Measurements from ENCODE around the gene SH3TC1.

SH3TC1 gene

DNA sequence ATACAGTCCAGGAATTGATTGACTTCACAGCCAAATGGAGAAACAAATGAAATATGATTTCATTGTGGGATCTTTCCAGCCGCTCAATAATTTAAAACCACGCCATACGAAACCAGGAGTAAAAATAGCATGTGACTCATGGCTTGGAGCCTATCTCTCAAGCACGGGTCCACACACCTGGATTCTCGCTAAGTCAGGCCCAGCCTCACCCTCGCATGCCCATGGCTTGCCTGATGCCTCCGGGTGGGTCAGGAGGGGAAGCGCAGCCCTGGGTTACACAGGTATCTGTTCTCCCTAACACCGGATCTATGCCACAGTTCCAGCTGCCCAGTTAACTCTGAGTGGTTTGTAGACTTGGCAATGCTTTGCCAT, 34.9 kb upstream of the SH3TC1 start:
- no peak for DNase-seq (ENCODE audit: low spot score)

DNA sequence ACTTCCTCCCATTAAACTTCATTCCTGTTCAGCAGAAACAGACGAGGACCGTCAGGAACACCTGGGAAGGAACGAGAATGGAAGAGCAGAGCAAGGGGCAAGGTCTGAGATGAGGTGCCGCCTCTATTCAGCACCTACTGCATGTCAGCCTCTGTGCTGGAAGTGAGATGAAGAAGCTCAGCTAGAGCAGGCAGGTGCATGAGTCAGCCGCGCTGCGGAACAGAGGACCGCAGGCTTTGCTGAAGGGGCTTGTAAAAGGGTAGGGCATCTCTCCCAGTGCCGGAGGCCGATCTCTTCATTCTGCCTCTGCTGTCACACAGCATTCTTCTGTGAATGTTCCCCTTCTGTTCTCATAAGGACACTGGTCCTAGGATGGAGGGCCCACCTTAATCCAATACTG, 34.4 kb upstream of the SH3TC1 start:
- no peak for DNase-seq (ENCODE audit: low spot score)

DNA sequence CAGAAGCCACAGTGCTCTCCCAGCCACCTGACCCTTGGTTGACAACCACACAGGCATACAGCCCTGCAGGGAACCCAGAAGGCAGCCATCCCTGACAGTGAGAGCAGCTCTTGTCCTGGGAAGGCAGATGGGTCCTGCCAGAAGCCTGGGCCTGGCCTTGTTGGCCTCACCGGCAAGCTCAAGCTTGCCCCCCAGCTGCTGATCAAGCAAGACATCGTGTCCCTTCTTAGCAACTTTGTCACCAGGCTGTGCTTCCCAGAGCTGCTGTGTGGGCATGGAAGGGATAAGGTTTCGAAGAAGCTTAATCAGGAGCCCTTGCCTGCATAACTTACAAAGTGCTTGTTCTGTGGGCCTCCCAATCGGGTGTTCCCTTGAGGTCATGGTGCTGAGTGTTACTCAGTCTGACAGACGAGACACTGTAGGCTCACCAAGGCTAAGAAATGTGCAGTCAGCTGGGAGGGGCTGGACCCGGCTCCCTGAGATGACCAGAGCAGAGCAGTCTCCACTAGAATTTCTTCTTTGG, 33.7 kb upstream of the SH3TC1 start:
- DNase-seq (ENCODE audit: low spot score) = no peak

DNA sequence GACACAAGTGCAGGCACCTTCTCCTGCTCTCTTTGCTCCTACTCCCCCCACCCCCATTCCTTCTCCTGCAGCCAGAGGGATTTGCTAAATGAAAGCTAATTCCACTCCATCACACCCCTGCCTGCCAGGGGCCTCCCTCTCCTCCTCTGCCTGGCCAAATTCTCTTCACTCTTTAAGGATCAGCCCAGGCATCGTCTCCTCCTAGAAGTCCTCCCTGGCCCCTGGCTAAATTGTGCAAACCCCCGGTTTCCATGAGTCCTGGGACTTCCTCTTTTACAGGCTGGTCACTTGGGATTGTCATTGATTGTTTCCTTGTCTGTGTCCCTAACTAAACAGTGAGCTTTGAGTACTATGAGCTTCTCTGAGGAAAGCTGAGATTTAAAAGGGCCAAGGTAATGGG, 31.8 kb upstream of the SH3TC1 start:
- DNase-seq (ENCODE audit: low spot score) = no peak

DNA sequence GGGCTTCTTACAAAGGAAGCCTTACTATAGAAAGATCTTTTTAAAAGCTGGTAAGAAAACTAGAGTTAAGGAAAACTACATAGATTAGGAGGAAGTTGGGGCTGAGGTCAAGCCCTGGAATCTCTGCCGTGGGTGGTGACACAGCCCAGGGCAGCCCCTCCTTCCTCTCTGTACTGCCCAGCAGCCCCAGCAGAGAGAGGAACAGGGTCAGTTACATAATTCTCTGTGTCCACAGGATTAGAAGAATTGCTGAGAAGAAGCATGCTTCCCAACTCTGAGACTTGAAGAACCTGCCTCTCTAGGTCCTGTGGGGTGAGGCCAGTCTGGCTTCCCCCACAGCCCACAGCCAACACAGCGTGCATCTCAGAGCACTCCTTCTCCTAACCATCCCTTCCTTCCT, 31.3 kb upstream of the SH3TC1 start:
- no peak for DNase-seq (ENCODE audit: low spot score)

DNA sequence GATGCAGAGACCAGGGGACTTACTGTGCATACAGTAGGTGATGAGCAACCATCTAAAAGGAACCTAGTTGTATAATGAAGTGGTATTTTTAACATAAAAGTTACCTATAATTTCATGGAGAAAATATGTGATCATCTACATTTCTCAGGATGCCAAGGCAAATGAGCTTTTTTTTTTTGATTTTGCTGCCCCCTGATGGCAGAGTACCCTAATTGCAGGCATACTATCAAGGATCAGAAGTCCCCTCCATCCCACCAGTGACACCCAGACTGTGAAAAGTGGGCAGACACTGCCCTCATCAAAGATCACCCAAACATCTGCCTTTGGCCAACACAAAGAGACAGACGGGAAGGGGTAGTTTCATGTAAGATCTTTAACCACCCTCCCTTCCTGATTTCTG, 30.9 kb upstream of the SH3TC1 start:
- no peak for DNase-seq (ENCODE audit: low spot score)

DNA sequence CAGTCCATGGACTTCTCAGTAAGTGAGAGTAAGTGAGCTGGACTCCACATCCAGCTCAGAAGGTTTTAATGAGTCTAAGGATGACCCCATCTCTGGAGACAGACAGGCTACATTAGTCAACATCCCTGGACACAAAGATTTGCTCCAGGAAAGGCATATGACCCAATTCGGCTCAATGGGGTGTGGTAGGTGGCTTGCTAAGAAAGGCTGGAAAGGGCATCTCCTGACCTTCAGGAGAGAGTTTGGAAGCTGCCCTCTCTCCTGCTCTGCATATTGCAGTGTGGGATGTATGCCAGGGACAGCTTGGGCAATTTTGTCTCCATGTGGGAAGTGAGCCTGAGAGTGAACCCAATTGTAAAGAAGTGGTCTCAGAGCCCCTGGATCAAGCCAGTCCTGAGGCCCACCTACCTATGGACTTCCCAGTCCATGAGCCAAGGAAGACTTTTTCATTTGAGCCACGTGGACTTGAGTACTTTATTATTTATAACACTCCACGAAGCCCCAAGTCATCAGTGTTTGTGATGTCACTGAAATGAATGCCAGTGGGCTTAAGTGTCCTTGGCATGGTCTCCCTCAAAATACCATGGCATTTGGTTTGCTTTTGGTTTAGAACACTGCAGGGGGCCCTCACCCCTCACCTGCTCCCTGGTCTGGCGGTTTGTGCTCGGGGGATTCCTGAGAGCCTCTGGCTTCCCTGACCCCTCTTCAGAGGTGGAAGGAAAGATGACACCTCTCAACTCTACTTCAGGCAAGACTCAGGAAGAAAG, 30.1 kb upstream of the SH3TC1 start:
- no peak for DNase-seq (ENCODE audit: low spot score)

DNA sequence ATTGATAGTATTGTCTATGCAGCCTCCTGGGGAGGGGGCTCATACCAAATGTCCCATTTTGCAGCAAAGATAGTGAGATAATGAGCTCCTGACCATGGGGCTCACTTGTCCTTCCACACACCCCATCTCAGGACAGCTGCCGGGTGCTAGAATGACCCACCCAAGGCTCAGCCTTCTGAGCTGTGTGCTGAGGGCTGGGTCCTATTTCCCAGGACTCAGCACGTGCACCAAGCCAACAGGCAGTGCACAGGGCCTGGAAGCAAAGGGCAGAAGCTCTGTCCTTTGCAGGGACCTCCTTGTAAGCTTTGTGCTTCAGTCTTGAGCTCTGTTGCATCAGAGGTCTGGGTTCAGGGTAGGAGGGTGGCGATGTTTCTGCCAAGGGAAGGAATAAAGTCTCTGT, 29.3 kb upstream of the SH3TC1 start:
- no peak for DNase-seq (ENCODE audit: low spot score)

DNA sequence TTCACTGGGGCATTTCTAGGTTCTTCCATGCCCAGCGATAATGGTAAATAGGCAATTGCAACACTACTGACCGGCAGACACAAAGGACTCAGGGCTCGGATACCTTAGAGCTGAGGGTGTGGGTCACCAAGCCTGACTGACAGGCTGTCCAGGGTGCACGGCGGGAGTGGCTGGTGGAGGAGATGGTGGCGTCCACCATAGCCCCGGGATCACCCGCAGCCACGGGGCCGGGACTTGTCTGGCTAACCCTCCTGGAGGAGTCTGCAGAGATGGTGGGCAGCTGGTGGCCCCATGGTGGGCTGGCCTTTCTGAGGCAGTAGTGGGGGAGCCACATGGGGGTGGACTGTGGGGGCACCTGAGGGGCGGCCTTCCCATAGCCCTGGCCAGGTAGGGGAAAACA, 28.7 kb upstream of the SH3TC1 start:
- no peak for DNase-seq (ENCODE audit: low spot score)

DNA sequence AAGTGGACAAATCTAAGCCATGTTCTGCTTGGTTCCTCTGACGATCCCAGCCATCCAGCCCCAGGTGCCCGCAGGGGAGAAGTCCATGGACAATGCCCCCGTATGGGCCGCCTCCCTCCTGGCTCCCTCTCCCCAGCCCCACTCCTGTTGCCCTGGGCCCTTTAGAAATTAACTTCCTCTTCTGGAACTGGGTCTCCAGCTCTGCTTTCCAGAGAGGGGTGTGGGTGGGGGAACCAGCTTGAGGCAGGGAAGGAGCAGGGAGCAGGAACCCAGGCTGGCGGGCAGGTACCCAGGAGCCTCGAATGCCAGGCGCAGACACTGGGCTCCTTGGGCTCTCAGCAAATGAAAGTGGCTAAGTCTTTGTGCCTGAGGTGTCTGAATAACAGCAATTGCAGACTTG, 27.8 kb upstream of the SH3TC1 start:
- no peak for DNase-seq (ENCODE audit: low spot score)

DNA sequence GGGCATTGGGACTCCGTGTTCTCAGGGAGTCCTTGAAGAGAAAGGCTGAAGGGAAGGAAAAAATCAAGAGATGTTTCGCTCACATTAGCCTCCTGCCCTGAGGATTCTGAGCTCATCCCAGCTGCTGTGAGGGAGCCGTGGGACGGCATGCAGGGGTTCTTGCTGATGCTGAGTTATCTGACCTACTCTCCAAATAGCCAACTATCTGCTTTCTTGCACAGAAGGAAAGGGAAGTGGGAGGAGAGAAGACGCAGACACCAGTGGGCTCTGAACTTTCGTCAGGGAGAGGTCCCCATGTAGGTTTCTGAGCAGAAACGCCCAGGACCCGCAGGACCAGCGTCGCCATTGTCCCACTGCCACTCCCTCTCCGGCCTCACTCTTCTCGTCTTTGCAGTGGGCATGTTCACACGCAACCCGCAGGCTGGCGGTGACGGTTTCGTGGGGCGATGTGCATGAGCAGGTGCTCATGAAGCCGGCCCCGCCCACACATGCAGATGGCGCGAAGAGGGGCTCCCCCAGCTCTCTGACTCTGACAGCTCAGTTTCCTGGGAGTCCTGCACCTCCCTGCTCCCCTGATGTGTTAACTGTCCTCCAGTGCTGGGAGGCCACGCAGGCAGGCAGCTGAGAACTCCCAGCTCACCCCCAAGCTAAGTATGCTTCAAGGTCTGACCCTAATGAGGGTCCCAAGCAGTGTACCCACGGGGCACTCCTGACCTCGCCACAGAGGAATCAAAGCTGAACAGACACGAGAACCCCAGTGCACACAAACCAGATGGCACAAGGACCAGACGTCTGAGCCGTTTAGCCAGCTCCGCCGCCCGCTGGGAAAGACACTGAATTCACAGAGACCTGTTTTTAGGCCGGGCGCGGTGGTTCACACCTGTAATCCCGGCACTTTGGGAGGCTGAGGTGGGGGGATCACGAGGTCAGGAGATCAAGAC, 26.8 kb upstream of the SH3TC1 start:
- DNase-seq (ENCODE audit: low spot score) = no peak

DNA sequence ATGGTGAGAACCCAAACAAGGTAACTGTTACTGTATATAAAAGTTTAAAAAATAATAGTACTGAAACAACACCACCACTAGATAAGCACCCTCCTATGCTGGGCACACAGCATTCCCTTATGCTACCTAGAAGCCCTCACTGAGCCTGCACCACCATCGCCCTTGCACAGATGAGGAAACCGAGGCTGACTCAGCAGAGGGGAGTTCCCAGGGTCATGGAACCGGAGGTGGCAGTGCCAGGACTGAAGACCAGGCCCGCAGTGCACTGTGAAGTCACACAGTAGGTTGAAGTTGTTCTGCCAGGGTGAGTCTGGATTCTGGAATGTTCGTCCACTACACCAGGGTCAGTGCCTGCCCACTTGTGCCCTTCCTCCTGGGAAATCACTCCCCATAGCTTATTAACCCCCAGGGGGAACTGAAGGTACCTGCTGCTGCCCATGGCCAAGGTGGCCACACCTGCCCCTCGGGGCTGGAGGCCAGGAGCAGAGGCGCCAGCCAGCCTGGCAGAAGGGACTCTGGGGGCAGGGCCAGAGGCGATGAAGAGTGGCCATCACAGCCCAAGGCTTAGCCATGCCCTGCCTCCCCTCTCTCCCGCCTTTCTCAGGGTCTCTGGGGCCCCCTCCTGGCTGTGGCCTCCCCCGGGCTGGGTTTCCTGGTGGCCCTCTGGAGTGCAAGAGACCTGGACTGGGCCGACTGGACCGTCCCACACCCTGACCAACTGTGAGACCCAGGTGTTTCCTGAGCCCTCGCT, 25.4 kb upstream of the SH3TC1 start:
- DNase-seq (ENCODE audit: low spot score) = no peak

DNA sequence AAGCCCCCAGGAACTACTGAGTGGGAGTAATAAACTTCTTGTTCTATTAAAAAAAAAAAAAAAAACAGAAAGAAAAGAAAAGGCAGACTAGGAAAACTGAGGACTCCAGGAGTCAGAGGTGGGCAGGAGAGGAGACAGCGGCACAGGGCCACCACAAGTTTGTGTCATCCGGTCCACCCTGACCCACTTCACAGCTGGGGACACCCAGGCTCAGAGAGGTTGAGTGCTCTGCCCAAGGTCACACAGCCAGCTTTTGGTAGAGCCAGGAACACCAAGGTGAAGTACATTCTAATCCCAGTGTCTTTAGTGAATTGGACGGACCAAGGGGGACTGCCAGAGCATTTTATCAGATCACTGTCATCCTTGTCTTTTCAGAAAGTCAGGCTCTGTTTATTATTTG, 24.1 kb upstream of the SH3TC1 start:
- DNase-seq (ENCODE audit: low spot score) = no peak

DNA sequence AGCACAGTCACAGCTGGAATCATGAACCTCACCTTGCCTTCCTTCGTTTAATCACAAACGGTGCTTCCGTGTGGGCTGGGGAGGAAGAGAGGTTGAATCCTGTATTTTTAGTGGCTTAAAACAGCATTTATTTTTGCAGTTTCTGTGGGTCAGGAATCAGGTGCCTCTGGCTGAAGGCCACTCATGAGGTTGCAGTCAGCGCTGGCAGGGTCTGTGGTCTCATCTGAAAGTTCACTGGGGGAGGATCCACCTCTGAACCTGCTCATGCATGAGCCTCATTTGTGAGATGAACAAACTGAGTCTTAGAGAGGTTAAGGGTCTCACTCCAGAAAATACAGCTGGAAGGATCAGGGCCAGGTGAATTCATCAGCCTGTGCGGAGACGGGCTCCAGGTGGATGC, 23.4 kb upstream of the SH3TC1 start:
- DNase-seq (ENCODE audit: low spot score) = no peak

DNA sequence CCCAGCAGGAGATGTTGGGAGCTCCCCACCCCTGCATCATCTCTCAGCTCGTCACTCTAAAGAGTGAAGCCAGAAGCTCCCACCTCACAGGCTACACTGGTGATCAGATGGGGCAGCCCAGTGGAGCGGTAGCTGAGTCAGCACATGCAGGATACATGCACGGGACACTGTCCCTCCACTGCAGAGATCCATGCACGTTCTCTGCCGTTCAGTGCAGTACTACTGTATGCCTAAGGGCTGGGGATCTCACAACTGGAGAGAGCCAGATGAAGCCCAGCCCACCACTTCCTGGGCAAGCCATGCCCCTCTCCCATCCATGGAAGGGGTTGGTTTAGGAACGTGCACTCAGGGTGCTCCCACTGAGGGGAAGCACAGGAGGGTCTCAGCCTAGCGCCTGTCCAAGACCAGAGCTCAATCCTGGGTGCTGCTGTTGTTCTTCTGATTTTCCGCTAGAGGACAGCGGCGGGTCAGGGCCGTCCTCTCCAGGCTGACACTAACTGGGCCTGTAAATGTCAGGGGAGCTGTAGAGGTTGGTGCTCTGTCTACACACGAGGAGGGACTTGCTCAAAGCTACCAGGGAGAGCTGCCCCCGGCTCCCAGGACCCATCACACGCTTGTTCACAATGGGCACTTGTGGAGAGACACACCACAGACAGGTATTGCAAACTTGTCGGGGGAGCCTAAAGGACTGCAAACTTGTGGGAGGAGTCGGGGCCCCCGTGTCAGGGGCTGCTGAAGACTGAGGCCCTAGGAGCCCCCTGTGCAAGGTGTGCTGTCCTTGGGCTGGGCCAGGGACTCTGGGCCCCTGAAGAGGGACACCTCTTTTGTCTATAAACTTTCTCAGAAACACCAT, 22.3 kb upstream of the SH3TC1 start:
- no peak for DNase-seq (ENCODE audit: low spot score)

DNA sequence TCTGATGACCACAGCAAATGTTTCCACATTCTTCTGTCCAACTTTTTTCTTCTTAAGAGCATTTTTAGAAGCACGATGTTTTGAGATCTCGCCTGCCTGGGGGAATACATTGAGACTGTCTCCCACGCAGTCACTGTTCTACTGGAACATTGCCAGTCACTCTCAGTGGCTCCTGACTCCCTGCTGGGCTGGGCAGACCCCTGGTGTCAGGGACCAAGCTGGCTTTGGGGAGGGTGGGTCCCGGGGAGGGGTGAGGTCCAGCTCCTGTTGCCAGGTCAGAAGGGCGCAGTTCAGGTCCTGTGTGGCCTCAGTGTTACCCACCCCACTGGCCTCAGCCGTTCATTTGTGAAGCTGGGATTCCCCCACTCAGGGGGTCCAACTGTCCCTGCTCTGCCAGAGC, 21.5 kb upstream of the SH3TC1 start:
- DNase-seq (ENCODE audit: low spot score) = no peak

DNA sequence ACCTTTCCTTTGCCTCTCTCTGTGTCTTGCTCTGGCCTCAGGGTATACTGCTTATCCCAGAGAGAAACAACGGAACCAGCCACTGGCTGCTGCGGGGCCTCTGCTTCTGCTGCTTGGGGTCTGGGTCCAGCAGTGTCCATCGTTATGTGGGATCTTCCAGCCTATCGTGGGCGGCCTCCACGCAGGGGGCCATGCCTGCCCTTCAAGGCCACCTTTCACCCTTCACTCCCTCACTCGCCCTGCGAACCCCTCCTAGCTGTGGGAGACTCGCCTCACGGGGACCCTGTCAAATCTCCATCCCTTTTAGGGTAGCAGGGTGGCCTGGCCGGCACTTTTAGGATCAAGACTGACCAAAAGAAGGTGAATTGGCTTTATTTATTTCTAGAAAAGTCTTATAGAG, 21.1 kb upstream of the SH3TC1 start:
- no peak for DNase-seq (ENCODE audit: low spot score)

DNA sequence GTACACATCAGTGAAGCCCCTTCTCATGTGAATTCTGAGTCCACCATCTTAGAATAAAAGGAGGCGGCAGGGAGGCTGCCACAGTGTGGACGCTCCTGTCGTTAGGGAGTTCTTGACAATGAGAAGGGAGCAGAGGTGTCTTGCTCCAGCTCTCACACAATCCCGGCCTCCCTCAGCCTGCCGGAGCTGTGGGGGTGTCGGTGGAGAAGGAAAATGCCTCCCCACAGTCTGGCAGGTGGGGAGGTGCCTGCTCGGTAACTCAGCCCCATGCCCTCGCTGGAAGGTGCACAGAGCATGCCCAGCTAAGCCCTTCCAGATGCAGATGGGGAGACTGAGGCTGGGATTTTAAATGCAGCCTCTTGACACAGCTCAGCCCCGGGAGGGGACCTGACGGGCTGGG, 20.0 kb upstream of the SH3TC1 start:
- DNase-seq (ENCODE audit: low spot score) = no peak

DNA sequence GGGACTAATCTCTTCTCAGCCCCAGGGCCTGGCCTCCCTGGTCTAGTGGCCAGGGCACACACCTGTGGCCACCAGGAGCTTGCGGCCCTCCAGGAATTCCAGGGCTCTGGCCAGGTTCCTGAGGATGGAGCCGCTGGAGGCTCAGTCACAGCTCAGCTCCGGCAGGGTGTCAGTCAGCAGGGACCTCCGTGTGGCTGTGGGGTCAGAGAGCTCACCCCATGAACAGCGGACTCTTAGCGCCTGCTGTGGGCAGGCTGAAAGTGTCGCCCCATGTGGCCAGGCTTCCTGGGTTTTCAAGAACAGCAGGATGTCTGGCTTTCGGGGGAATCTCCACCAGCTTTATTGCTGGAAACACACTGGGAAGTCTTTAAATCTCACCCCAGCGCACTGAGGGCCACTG, 19.3 kb upstream of the SH3TC1 start:
- DNase-seq (ENCODE audit: low spot score) = no peak

DNA sequence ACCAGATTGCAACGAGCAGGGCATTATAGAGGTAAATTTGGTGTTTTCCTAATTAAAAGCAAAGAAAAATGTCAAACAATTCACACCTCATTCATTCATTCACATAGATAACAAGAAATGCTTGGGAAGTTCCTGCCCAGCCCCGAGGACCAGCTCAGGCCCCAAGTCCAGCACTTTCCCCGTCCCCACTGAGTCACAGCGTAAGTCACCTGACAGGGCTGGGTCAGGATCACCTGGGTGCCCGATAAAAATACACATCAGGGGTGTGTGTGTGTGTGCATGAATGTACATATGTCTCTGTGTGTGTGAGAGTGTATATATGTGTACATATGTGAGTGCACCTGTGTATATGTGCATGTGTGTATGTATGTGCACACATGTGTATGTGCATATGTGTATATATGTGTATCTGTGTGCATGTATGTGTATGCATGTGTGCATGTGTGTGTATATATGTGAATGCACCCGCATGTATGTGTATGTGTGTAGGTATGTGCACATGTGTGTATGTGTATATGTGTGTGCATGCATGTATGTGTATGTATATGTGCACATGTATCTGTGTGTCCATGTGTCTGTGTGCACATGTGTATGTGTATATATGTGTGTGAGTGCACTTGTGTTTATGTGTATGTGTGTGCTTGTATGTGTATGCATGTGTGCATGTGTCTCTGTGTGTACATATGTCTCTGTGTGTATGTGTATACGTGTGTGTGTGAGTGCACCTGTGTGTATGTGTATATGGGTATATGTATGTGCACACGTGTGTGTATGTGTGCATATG, 18.6 kb upstream of the SH3TC1 start:
- DNase-seq (ENCODE audit: low spot score) = no peak

DNA sequence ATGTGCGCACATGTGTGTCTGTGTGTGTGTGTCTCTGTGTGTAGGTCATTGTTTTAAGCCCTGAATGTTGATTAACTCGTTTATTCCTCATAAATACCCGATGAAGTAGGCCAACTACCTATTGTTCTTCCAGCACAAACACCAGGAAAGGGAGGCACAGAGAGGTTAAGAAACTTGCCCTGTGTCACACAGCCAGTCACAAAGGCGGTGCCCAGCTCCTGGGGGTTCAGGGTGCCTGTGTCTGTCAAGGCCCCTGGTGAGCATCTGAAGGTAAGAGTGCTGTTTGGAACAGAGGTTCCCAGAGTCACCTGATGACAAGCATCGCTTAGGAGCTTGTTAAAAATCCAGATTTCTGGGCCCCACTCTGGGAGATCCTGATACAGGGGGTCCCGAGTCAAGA, 18.0 kb upstream of the SH3TC1 start:
- no peak for DNase-seq (ENCODE audit: low spot score)

Measured in hematopoietic multipotent progenitor cell treated with erythropoietin and hydrocortisone succinate and interleukin-3 and kit ligand, for 17 days (in vitro differentiated cells).